DND-41 (cell line): Measurements from ENCODE around the gene AHNAK2.

Experiments used
- ATAC-seq: fragments of 200-7000 bp; cut with Tn5 transposase; 3 replicates; pipeline ENCODE4 v1.9.1; 2021; ENCODE audit warnings: low read depth; ENCODE audit not compliant: insufficient read depth
- DNase-seq: peaks from one replicate; pipeline ENCODE4 v3.0.0-alpha.2; 2020
- H2AFZ ChIP-seq: 2 replicates; pipeline ENCODE4 v1.6.0; 2012; ENCODE audit warnings: low read depth, low read length
- H3K27ac ChIP-seq: 2 replicates; pipeline ENCODE4 v1.5.1; 2012; ENCODE audit warnings: low read length, inconsistent platforms
- H3K27me3 ChIP-seq: fragments of 200-600 bp; sonication (generic); 2 replicates; pipeline ENCODE4 v1.6.0; 2012; ENCODE audit warnings: low read length, mild to moderate bottlenecking, inconsistent platforms; ENCODE audit not compliant: insufficient read depth, poor library complexity
- H3K36me3 ChIP-seq: 2 replicates; pipeline ENCODE4 v1.5.1; 2012; ENCODE audit warnings: low read length, inconsistent platforms; ENCODE audit not compliant: insufficient read depth
- H3K4me1 ChIP-seq: 2 replicates; pipeline ENCODE4 v1.5.1; 2012; ENCODE audit warnings: mild to moderate bottlenecking, low read length; ENCODE audit not compliant: insufficient read depth
- H3K4me2 ChIP-seq: 2 replicates; pipeline ENCODE4 v1.6.0; 2012; ENCODE audit warnings: mild to moderate bottlenecking, moderate library complexity, low read length, inconsistent platforms; ENCODE audit not compliant: insufficient read depth
- H3K4me3 ChIP-seq, 2 experiments: fragments of 200-600 bp in 1 of 2; shearing (Covaris generic) in 1 of 2; 2 replicates each; pipeline ENCODE4 v1.5.1; 2012 to 2016; ENCODE audit warnings: inconsistent platforms in 2 of 2, low read length in 2 of 2, mild to moderate bottlenecking in 2 of 2, low read depth in 1 of 2, moderate library complexity in 1 of 2
- H3K79me2 ChIP-seq: 2 replicates; pipeline ENCODE4 v1.6.0; 2012; ENCODE audit warnings: low read length, inconsistent platforms; ENCODE audit not compliant: insufficient read depth
- H3K9ac ChIP-seq: 2 replicates; pipeline ENCODE4 v1.6.0; 2012; ENCODE audit warnings: low read depth, mild to moderate bottlenecking, inconsistent platforms, low read length, moderate library complexity
- H3K9me3 ChIP-seq: 2 replicates; pipeline ENCODE4 v1.5.1; 2012; ENCODE audit warnings: low read length, moderate library complexity, mild to moderate bottlenecking, inconsistent platforms; ENCODE audit not compliant: insufficient read depth, severe bottlenecking
- H4K20me1 ChIP-seq: 2 replicates; pipeline ENCODE4 v1.6.0; 2012; ENCODE audit warnings: low read length; ENCODE audit not compliant: insufficient read depth
- EZH2 ChIP-seq: IDR thresholded peaks from 3 replicates; pipeline ENCODE4 v1.6.1; 2012; ENCODE audit warnings: borderline replicate concordance, low read depth, mild to moderate bottlenecking, moderate library complexity, low read length, inconsistent platforms; ENCODE audit not compliant: severe bottlenecking
- TF ChIP-seq, protein P1 (sequence below): IDR thresholded peaks from 2 replicates; pipeline ENCODE4 v1.5.1; 2012; ENCODE audit warnings: borderline replicate concordance, low read length, moderate library complexity, mild to moderate bottlenecking; ENCODE audit not compliant: poor library complexity, severe bottlenecking; ENCODE audit errors: extremely low read depth

The AHNAK2 gene

DNA sequence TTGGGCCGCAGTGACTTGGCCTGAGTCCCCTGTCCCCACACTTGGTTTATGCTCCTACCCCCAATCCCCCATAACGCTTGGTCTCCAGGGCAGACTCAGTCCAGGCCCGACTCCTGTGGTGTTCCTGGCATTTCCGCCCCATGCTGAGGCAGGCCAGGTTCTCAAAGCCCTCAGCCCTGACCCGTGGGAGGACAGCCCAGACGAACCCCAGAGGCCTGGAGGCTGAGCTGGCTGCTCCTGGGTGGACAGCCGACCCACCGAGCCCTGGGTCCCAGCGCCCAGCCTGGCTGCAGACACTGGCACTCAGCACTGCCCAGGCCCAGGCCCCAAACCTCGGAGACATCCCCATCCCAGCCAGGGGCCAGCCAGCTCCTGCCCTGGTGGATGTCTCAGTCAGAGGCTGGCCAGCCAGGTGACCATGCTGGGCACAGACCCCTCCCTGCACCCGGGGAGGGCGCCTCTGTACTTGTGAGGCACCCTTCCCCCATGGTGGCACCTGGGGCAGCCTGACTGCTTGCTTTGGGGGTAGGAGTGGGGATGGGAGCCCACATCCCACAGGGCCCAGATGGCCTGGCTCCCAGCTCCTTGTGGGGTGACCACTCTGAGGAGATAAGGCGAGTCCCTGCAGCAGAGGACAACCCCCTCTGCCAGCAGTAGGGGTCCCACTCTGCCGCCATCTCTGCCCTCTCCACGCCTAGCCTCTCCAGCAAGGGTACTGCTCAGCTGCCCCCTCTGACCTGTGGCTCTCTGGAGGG, 52.1 kb downstream of the AHNAK2 start:
- TF ChIP-seq, protein P1, sequence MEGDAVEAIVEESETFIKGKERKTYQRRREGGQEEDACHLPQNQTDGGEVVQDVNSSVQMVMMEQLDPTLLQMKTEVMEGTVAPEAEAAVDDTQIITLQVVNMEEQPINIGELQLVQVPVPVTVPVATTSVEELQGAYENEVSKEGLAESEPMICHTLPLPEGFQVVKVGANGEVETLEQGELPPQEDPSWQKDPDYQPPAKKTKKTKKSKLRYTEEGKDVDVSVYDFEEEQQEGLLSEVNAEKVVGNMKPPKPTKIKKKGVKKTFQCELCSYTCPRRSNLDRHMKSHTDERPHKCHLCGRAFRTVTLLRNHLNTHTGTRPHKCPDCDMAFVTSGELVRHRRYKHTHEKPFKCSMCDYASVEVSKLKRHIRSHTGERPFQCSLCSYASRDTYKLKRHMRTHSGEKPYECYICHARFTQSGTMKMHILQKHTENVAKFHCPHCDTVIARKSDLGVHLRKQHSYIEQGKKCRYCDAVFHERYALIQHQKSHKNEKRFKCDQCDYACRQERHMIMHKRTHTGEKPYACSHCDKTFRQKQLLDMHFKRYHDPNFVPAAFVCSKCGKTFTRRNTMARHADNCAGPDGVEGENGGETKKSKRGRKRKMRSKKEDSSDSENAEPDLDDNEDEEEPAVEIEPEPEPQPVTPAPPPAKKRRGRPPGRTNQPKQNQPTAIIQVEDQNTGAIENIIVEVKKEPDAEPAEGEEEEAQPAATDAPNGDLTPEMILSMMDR = no peak
- TF ChIP-seq EZH2 = no peak
- H3K27me3 ChIP-seq = no peaks in the 10 kb centered on the region
- no peaks in the 10 kb centered on the region for H3K36me3 ChIP-seq
- DNase-seq (no peak), ATAC-seq (no peak)
- no peak overlapping the region for H3K27ac ChIP-seq
- H3K9ac ChIP-seq = no peak overlapping the region
- H3K4me1 ChIP-seq = no peaks in the 10 kb centered on the region
- no peak overlapping the region for H2AFZ ChIP-seq
- H3K9me3 ChIP-seq = no peaks in the 10 kb centered on the region
- H3K4me2 ChIP-seq = no peak overlapping the region
- no peaks in the 10 kb centered on the region; the same call in 1 of the 2 replicates for H4K20me1 ChIP-seq
- H3K79me2 ChIP-seq = no peaks in the 10 kb centered on the region
- H3K4me3 ChIP-seq = no peak overlapping the region

DNA sequence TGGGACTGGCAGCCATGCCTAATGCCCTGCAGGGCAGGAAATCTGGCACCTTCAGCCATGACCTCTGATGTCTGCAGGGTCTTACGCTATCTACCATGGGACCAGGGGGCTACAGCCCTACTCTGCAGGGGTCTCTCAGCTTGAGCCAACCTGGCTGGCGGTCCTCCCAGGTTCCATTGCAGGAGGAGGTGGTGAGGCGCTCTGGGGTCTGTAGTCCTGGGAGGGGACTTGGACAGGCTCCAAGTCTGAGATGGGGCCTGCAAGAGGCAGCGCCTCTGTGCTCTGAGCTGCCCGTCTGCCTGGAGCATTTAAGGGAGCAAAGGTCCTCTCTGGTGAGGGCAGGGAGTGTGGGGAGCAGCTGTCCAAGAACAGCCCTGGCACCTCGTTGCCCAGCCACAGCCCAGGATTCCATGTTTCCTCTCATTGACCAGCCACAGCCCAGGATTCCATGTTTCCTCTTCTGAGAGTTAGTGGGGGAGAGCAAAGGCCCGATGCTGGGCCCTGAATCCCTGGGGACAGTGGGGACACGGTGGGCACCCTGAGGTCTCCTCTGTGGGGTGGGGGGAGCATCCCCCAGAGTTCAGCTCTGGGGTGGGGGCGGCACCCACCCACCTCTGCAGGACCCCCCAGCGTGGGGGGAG, 52.8 kb downstream of the AHNAK2 start:
- DNase-seq (no peak), ATAC-seq (no peak)
- no peaks in the 10 kb centered on the region for H3K9me3 ChIP-seq
- H3K79me2 ChIP-seq = no peaks in the 10 kb centered on the region
- no peak overlapping the region for H3K4me2 ChIP-seq
- H3K27ac ChIP-seq = no peak overlapping the region
- no peaks in the 10 kb centered on the region; the same call in 1 of the 2 replicates for H4K20me1 ChIP-seq
- no peak overlapping the region for H2AFZ ChIP-seq
- no peak for TF ChIP-seq EZH2
- TF ChIP-seq, protein P1 = no peak
- no peaks in the 10 kb centered on the region for H3K4me1 ChIP-seq
- no peaks in the 10 kb centered on the region for H3K36me3 ChIP-seq
- no peaks in the 10 kb centered on the region for H3K27me3 ChIP-seq
- no peak overlapping the region for H3K9ac ChIP-seq
- no peak overlapping the region for H3K4me3 ChIP-seq

DNA sequence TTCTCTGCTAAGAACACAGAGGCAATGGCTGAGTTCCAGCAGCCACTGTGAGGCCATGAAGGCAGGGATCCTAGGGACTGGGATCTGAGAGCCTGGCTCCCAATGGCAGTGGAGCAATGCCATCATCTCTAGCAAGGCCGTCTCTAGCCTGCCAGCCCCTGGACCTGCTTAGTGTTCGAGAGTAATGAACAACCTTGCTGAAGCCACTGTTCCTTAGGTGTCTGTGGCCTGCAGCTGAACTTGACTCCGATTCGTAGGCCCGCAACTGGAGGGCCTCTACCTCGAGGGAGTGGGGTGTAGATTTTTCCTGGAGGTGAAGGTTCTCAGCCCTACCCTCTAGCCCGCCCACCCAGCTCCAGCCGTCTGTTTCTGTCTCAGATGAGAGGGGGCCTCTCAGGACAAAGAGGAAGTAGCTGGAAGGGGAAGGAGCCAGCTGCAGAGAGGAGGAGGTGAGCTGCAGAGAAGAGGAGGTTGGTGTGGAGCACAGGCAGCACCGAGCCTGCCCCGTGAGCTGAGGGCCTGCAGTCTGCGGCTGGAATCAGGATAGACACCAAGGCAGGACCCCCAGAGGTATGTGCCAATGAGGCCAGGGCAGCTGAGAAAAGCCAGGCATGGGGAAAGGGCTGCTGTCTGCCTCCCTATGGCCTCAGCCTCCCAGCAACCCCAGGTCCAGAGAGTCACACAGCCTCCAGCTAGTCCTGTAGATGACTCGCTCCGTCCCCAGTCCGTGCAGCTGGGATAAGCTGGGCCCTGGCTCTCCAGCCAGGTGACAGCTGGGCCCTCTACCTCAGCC, 53.6 kb downstream of the AHNAK2 start, which contains the start of gene PLD4:
Gene PLD4, plus strand, starts transcription at position 459 of the 793 bp plus-strand sequence. CDS start 2,262 bp downstream, outside the sequence.
- no peaks in the 10 kb centered on the region; the same call in 1 of the 2 replicates for H4K20me1 ChIP-seq
- no peak within 1 kb of the TSS for H2AFZ ChIP-seq
- no peak within 1 kb of the TSS for H3K4me3 ChIP-seq
- no peaks in the 10 kb centered on the region for H3K36me3 ChIP-seq
- no peaks in the 10 kb centered on the region for H3K4me1 ChIP-seq
- no peaks in the 10 kb centered on the region for H3K27me3 ChIP-seq
- H3K4me2 ChIP-seq = no peak within 1 kb of the TSS
- ATAC-seq (no peak), DNase-seq (no peak)
- TF ChIP-seq, protein P1 = no peak
- no peak for TF ChIP-seq EZH2
- H3K79me2 ChIP-seq = no peaks in the 10 kb centered on the region
- H3K9ac ChIP-seq = no peak within 1 kb of the TSS
- no peaks in the 10 kb centered on the region for H3K9me3 ChIP-seq
- H3K27ac ChIP-seq = no peak within 1 kb of the TSS
